Lung (tissue), 12 donors: ENCODE data around the gene GATA3. TPM values are rescaled to one million over a fixed set of nuclear protein-coding genes. Genes with fewer than 3 reads are reported as not detected.
A peak's percentile ranks its signal among the peaks of the same experiment; 100 is the strongest.

Experiments used
- ATAC-seq: fragments of 200-7000 bp; cut with Tn5 transposase; one replicate; pipeline ENCODE4 v1.9.1; 2020; ENCODE audit warnings: moderate number of reproducible peaks; ENCODE audit not compliant: insufficient read depth, low FRiP score
- DNase-seq, 3 donors: peaks; one replicate each; pipeline ENCODE4 v3.0.0-alpha.2; 2013 to 2017
- H3K27ac ChIP-seq, 2 donors: one replicate each; pipeline ENCODE4 v1.5.1; 2013; ENCODE audit warnings: mild to moderate bottlenecking in 2 of 2, moderate library complexity in 2 of 2, control low read depth in 1 of 2, inconsistent platforms in 1 of 2, low read depth in 1 of 2, low read length in 1 of 2
- H3K27me3 ChIP-seq, 3 donors: one replicate each; pipeline ENCODE4 v1.5.1; 2013; ENCODE audit warnings: low read length in 2 of 3; ENCODE audit not compliant: control insufficient read depth in 3 of 3, insufficient read depth in 3 of 3
- H3K36me3 ChIP-seq, 4 donors: one replicate each; pipeline ENCODE4 v1.5.1; 2013; ENCODE audit warnings: low read length in 4 of 4, mild to moderate bottlenecking in 1 of 4, moderate library complexity in 1 of 4; ENCODE audit not compliant: control insufficient read depth in 4 of 4, insufficient read depth in 4 of 4
- H3K4me1 ChIP-seq, 5 donors: one replicate each; pipeline ENCODE4 v1.5.1; 2013; ENCODE audit warnings: low read length in 5 of 5, mild to moderate bottlenecking in 2 of 5, moderate library complexity in 1 of 5; ENCODE audit not compliant: control insufficient read depth in 5 of 5, insufficient read depth in 5 of 5
- H3K4me3 ChIP-seq: one replicate; pipeline ENCODE4 v1.5.1; 2013; ENCODE audit warnings: mild to moderate bottlenecking, control low read depth, moderate library complexity
- H3K9ac ChIP-seq, 2 donors: one replicate each; pipeline ENCODE4 v1.5.1; 2013; ENCODE audit warnings: low read length in 2 of 2, control low read depth in 1 of 2; ENCODE audit not compliant: insufficient read depth in 1 of 2
- H3K9me3 ChIP-seq, 4 donors: one replicate each; pipeline ENCODE4 v1.5.1; 2013; ENCODE audit warnings: low read length in 3 of 4, mild to moderate bottlenecking in 1 of 4, moderate library complexity in 1 of 4; ENCODE audit not compliant: control insufficient read depth in 4 of 4, insufficient read depth in 3 of 4
- CTCF ChIP-seq: IDR thresholded peaks from 2 replicates; pipeline ENCODE4 v1.5.1; 2012; ENCODE audit warnings: mild to moderate bottlenecking; ENCODE audit errors: control extremely low read depth, extremely low read depth
- WGBS, 2 donors: extraction: QIAGEN DNeasy Blood & Tissue Kit; methylation state at CpG; one replicate each; pipeline ENCODE4 v1.1.7; 2013; 5-methylcytosine and 5-hydroxymethylcytosine counted together
- polyA plus RNA-seq, 2 donors: library from polyadenylated mRNA; stranded (reverse); fragments of 200-250 nt; gene quantifications; one replicate each; pipeline ENCODE4 v1.2.1, GENCODE V29; 2013
- total RNA-seq, 2 donors: library from RNA; depleted of rRNA in 1 of 2; stranded (reverse); fragments of >200 nt in 1 of 2; gene quantifications; one replicate each; pipeline ENCODE4 v1.2.1, GENCODE V29; 2014 to 2021
- donor health status: control.
- donor health status: control.
- donor health status: Bipolar disorder and iron deficiency.
- donor health status: healthy.
- donor health status: DM: yes; HTN: yes; CAD: no.

Gene GATA3
- total and polyA plus RNA-seq, 4 donors, result 0.94 to 3.4 (median 1.8) TPM

- DNase-seq, result peak in 2 of 3 donors; percentile 49 to 51
- H3K27me3 ChIP-seq, result peaks cover 15 to 65% (median 60%) of the 10 kb centered on the region in 3 donors
- H3K4me1 ChIP-seq, result peaks cover 0 to 41% (median 7%) of the 10 kb centered on the region in 5 donors
- peaks cover 0 to 5% (median 0%) of the 10 kb centered on the region in 4 donors for H3K9me3 ChIP-seq
- no peak overlapping the region for H3K27ac ChIP-seq
- H3K9ac ChIP-seq, result no peak overlapping the region
- no peak overlapping the region for H3K4me3 ChIP-seq
- no peak for ATAC-seq
- no peaks in the 10 kb centered on the region for H3K36me3 ChIP-seq
- TF ChIP-seq CTCF, result no peak
- WGBS, 2 donors, result 8 to 20% methylated on average over 31 to 32 of the region's 32 CpGs
Measured at GRCh38 chr10:8052341-8052955, 2.0 kb upstream of the GATA3 start.

GRCh38 chr10:8052956-8053445, 1.5 kb upstream of the GATA3 start:
- Histone ChIP-seq H3K4me1 (peaks cover 0 to 41% (median 7%) of the 10 kb centered on the region in 5 donors), H3K9ac (no peak overlapping the region), H3K9me3 (peaks cover 0 to 3% (median 0%) of the 10 kb centered on the region in 4 donors), H3K4me3 (no peak overlapping the region), H3K36me3 (no peaks in the 10 kb centered on the region), H3K27me3 (peaks cover 15 to 65% (median 61%) of the 10 kb centered on the region in 3 donors), H3K27ac (no peak overlapping the region)
- ATAC-seq (no peak), DNase-seq (no peak)
- no peak for TF ChIP-seq CTCF
- WGBS, 2 donors, result 8 to 14% methylated on average over 16 to 17 of the region's 17 CpGs

GRCh38 chr10:8053446-8054243, 843 bp upstream of the GATA3 start:
- peak overlapping the region in 1 of 2 donors; percentile 17 for H3K27ac ChIP-seq
- H3K4me1 ChIP-seq, result peaks cover 0 to 41% (median 7%) of the 10 kb centered on the region in 5 donors
- DNase-seq (peak; percentile 85 to 88 (median 87)), ATAC-seq (peak; percentile 76)
- peak; percentile 88 for TF ChIP-seq CTCF
- no peaks in the 10 kb centered on the region for H3K36me3 ChIP-seq
- H3K9ac ChIP-seq, result no peak overlapping the region
- H3K9me3 ChIP-seq, result peaks cover 0 to 3% (median 0%) of the 10 kb centered on the region in 4 donors
- 1 to 3% methylated on average over 48 to 60 of the region's 60 CpGs for WGBS, 2 donors
- H3K4me3 ChIP-seq, result peak overlapping the region; percentile 17
- peaks cover 15 to 65% (median 57%) of the 10 kb centered on the region in 3 donors for H3K27me3 ChIP-seq
